Measurements from ENCODE around the gene ABCC1. TPM values are rescaled to one million over a fixed set of nuclear protein-coding genes. Genes with fewer than 3 reads are reported as not detected.

ABCC1 gene
- total RNA-seq, 1 experiment from 2014 or later: 139 TPM

- H3K79me2 ChIP-seq (ENCODE audit: low read depth): peaks cover 89% of the 10 kb centered on the region
- H3K4me2 ChIP-seq: no peak overlapping the region
- no peaks in the 10 kb centered on the region for H3K9me3 ChIP-seq (ENCODE audit: insufficient read depth, low read depth)
- no peak overlapping the region for H2AFZ ChIP-seq
- intact Hi-C loops (cut with micrococcal nuclease; ENCODE audit: unreplicated experiment): no loop called here
- peak in 1 of 2 experiments; percentile 24 for DNase-seq
- TF ChIP-seq EZH2 (IDR thresholded peaks at IDR 0.05; ENCODE audit: low read depth) (no peak), CTCF (conservative IDR thresholded peaks at IDR 0.05) (no peak)
- ChIA-PET CTCF (interaction anchor here (0.6 to 0.7 kb wide), 3 partner anchors 32 to 58 kb away, joined by 4 to 14 read pairs (median 12); no protein-coding TSS in a partner anchor), POLR2A (ENCODE audit: unreplicated experiment) (interaction anchor here (0.6 kb wide), 1 partner anchor 258 kb away, joined by 5 read pairs; no protein-coding TSS in a partner anchor)
- no TSS peak for BruUV-seq (replicated peaks)
- peaks cover 16% of the 10 kb centered on the region; the same call in 1 of the 2 replicates for H3F3A ChIP-seq (ENCODE audit: insufficient read depth, low read depth)
- H3K4me3 ChIP-seq: no peak overlapping the region
- no peaks in the 10 kb centered on the region for H3K9me2 ChIP-seq (ENCODE audit: insufficient read depth)
- peaks cover 16% of the 10 kb centered on the region for H4K20me1 ChIP-seq (ENCODE audit: insufficient read depth)
- H3K4me1 ChIP-seq (replicated peaks; ENCODE audit: insufficient read depth): peaks cover 13% of the 10 kb centered on the region; the same call in 1 of the 2 replicates
- H3K27ac ChIP-seq: peak overlapping the region; percentile 43
- no peaks in the 10 kb centered on the region for H3K27me3 ChIP-seq (ENCODE audit: insufficient read depth, low read depth)
- H3K36me3 ChIP-seq (ENCODE audit: low read depth): 0 out of 2 replicates have a peak, but pooled peaks cover 4% of the 10 kb centered on the region
These were observed 39.0 kb downstream of the ABCC1 start for GRCh38 chr16:15988268-15989013.

GRCh38 chr16:15990902-15991301, 41.5 kb downstream of the ABCC1 start:
- intact Hi-C loops (cut with micrococcal nuclease; ENCODE audit: unreplicated experiment): no loop called here
- Histone ChIP-seq H3K9me3 (ENCODE audit: insufficient read depth, low read depth) (no peaks in the 10 kb centered on the region), H4K20me1 (ENCODE audit: insufficient read depth) (peaks cover 16% of the 10 kb centered on the region), H3K27ac (no peak overlapping the region), H3K79me2 (ENCODE audit: low read depth) (peaks cover 92% of the 10 kb centered on the region), H3K36me3 (ENCODE audit: low read depth) (peaks cover 11% of the 10 kb centered on the region; the same call in 1 of the 2 replicates), H3K27me3 (ENCODE audit: insufficient read depth, low read depth) (no peaks in the 10 kb centered on the region), H3F3A (ENCODE audit: insufficient read depth, low read depth) (peaks cover 25% of the 10 kb centered on the region; the same call in 1 of the 2 replicates), H3K4me3 (no peak overlapping the region), H3K9me2 (ENCODE audit: insufficient read depth) (no peaks in the 10 kb centered on the region), H2AFZ (no peak overlapping the region), H3K4me1 (replicated peaks; ENCODE audit: insufficient read depth) (peaks cover 33% of the 10 kb centered on the region), H3K4me2 (no peak overlapping the region)
- TF ChIP-seq EZH2 (IDR thresholded peaks at IDR 0.05; ENCODE audit: low read depth) (no peak), CTCF (conservative IDR thresholded peaks at IDR 0.05) (no peak)
- ChIA-PET CTCF (no interaction called here), POLR2A (ENCODE audit: unreplicated experiment) (interaction anchor here (0.7 kb wide), 1 partner anchor 171 kb away, joined by 6 read pairs; no protein-coding TSS in a partner anchor)
- no TSS peak for BruUV-seq (replicated peaks)
- DNase-seq: no peak

GRCh38 chr16:15993128-15993527, 43.7 kb downstream of the ABCC1 start:
- H3K4me2 ChIP-seq: no peak overlapping the region
- intact Hi-C loops (cut with micrococcal nuclease; ENCODE audit: unreplicated experiment): no loop called here
- ChIA-PET CTCF (no interaction called here), POLR2A (ENCODE audit: unreplicated experiment) (no interaction called here)
- H3K27me3 ChIP-seq (ENCODE audit: insufficient read depth, low read depth): no peaks in the 10 kb centered on the region
- no TSS peak for BruUV-seq (replicated peaks)
- H3K9me2 ChIP-seq (ENCODE audit: insufficient read depth): no peaks in the 10 kb centered on the region
- no peak overlapping the region for H3K27ac ChIP-seq
- TF ChIP-seq CTCF (conservative IDR thresholded peaks at IDR 0.05) (no peak), EZH2 (IDR thresholded peaks at IDR 0.05; ENCODE audit: low read depth) (no peak)
- no peak for DNase-seq
- H3K36me3 ChIP-seq (ENCODE audit: low read depth): peaks cover 11% of the 10 kb centered on the region; the same call in 1 of the 2 replicates
- peaks cover 92% of the 10 kb centered on the region for H3K79me2 ChIP-seq (ENCODE audit: low read depth)
- peaks cover 44% of the 10 kb centered on the region for H3K4me1 ChIP-seq (replicated peaks; ENCODE audit: insufficient read depth)
- H3F3A ChIP-seq (ENCODE audit: insufficient read depth, low read depth): peaks cover 35% of the 10 kb centered on the region; the same call in 1 of the 2 replicates
- H3K9me3 ChIP-seq (ENCODE audit: insufficient read depth, low read depth): no peaks in the 10 kb centered on the region
- H3K4me3 ChIP-seq: no peak overlapping the region
- no peak overlapping the region for H2AFZ ChIP-seq
- H4K20me1 ChIP-seq (ENCODE audit: insufficient read depth): peaks cover 6% of the 10 kb centered on the region; the same call in 1 of the 2 replicates
